ENCODE measurements around the gene POF1B. TPM values are rescaled to one million over a fixed set of nuclear protein-coding genes. Genes with fewer than 3 reads are reported as not detected.

Gene POF1B
- total RNA-seq = not detected

- CTCF ChIA-PET = no interaction called here
- intact Hi-C loops (cut with micrococcal nuclease) = no loop called here
- H3K4me1 Mint-ChIP-seq (ENCODE audit: low read depth) = no peaks in the 10 kb centered on the region
- DNase-seq (no peak), ATAC-seq (no peak)
- no peaks in the 10 kb centered on the region for H3K9me3 Mint-ChIP-seq
- no peaks in the 10 kb centered on the region for H3K27me3 Mint-ChIP-seq
- H3K4me3 Mint-ChIP-seq = no peak within 1 kb of the TSS
- no peaks in the 10 kb centered on the region for H3K36me3 Mint-ChIP-seq (ENCODE audit: low read depth)
- POLR2A ChIA-PET = no interaction called here
- no peak for TF ChIP-seq CTCF (IDR thresholded peaks at IDR 0.05)
- H3K27ac Mint-ChIP-seq = no peak within 1 kb of the TSS
These were observed at the start of gene POF1B for GRCh38 chrX:85379174-85379907. POF1B (minus strand) TSS chrX:85379665; CDS start chrX:85379454, 211 bp downstream.

- Mint-ChIP-seq H3K4me3 (no peak overlapping the region), H3K27me3 (no peaks in the 10 kb centered on the region), H3K27ac (no peak overlapping the region), H3K4me1 (ENCODE audit: low read depth) (no peaks in the 10 kb centered on the region), H3K36me3 (ENCODE audit: low read depth) (no peaks in the 10 kb centered on the region), H3K9me3 (peaks cover 3% of the 10 kb centered on the region)
- POLR2A ChIA-PET = no interaction called here
- ATAC-seq (no peak), DNase-seq (no peak)
- TF ChIP-seq CTCF (IDR thresholded peaks at IDR 0.05) = no peak
- intact Hi-C loops (cut with micrococcal nuclease) = no loop called here
- CTCF ChIA-PET = no interaction called here
These were observed 49.6 kb upstream of the POF1B start for GRCh38 chrX:85429066-85429465.

GRCh38 chrX:85419293-85419692 lies 39.8 kb upstream of the POF1B start:
- H3K9me3 Mint-ChIP-seq = no peaks in the 10 kb centered on the region
- no peaks in the 10 kb centered on the region for H3K4me1 Mint-ChIP-seq (ENCODE audit: low read depth)
- TF ChIP-seq CTCF (IDR thresholded peaks at IDR 0.05) = no peak
- ATAC-seq (no peak), DNase-seq (no peak)
- no peaks in the 10 kb centered on the region for H3K36me3 Mint-ChIP-seq (ENCODE audit: low read depth)
- no peaks in the 10 kb centered on the region for H3K27me3 Mint-ChIP-seq
- H3K4me3 Mint-ChIP-seq = no peak overlapping the region
- intact Hi-C loops (cut with micrococcal nuclease) = no loop called here
- no peak overlapping the region for H3K27ac Mint-ChIP-seq
- ChIA-PET CTCF (no interaction called here), POLR2A (no interaction called here)

GRCh38 chrX:85391878-85392238 lies 12.4 kb upstream of the POF1B start:
- intact Hi-C loops (cut with micrococcal nuclease) = no loop called here
- TF ChIP-seq CTCF (IDR thresholded peaks at IDR 0.05) = no peak
- H3K27ac Mint-ChIP-seq = no peak overlapping the region

GRCh38 chrX:85391185-85391877 lies 11.9 kb upstream of the POF1B start:
- TF ChIP-seq CTCF (IDR thresholded peaks at IDR 0.05) = no peak
- Mint-ChIP-seq H3K27me3 (no peaks in the 10 kb centered on the region), H3K4me1 (ENCODE audit: low read depth) (no peaks in the 10 kb centered on the region), H3K36me3 (ENCODE audit: low read depth) (no peaks in the 10 kb centered on the region), H3K27ac (no peak overlapping the region), H3K4me3 (no peak overlapping the region), H3K9me3 (peaks cover 2% of the 10 kb centered on the region)
- POLR2A ChIA-PET = no interaction called here
- ATAC-seq (no peak), DNase-seq (no peak)
- CTCF ChIA-PET = no interaction called here
- intact Hi-C loops (cut with micrococcal nuclease) = no loop called here

More at GRCh38 chrX:85391878-85392238, 12.4 kb upstream of the POF1B start:
- H3K9me3 Mint-ChIP-seq = peaks cover 2% of the 10 kb centered on the region
- DNase-seq (no peak), ATAC-seq (no peak)
- H3K27me3 Mint-ChIP-seq = no peaks in the 10 kb centered on the region
- no peaks in the 10 kb centered on the region for H3K36me3 Mint-ChIP-seq (ENCODE audit: low read depth)
- POLR2A ChIA-PET = no interaction called here
- no peaks in the 10 kb centered on the region for H3K4me1 Mint-ChIP-seq (ENCODE audit: low read depth)
- H3K4me3 Mint-ChIP-seq = no peak overlapping the region
- CTCF ChIA-PET = no interaction called here

Data from activated CD8-positive, alpha-beta T cell treated with anti-CD3 and anti-CD28 coated beads for 36 hours (primary cell).